Stimulated activated CD8-positive, alpha-beta memory T cell treated with anti-CD3 and anti-CD28 coated beads, Interleukin-7, amount 100 ng/mL, for 48 hours (primary cell): Measurements from ENCODE around the gene AGRN.
"Not testable (repeated sequence)": the region's sequence is repeated elsewhere in the genome, so short reads cannot be mapped to it uniquely, and the experiment has no call there.

Experiments used
- DNase-seq, 2 donors: peaks; one replicate each; pipeline ENCODE4 v3.0.0-alpha.2; 2020; ENCODE audit warnings: low read depth in 1 of 2; ENCODE audit errors: extremely low read depth in 1 of 2

Gene AGRN

GRCh38 chr1:1063945-1064831 is 44.3 kb downstream of the AGRN start:
- peak; percentile 94 for DNase-seq

- no peak for DNase-seq
Observed at GRCh38 chr1:1065265-1065939, 45.5 kb downstream of the AGRN start.

- not testable (repeated sequence) for DNase-seq
Observed at GRCh38 chr1:1065940-1066304, 46.0 kb downstream of the AGRN start.

- no peak for DNase-seq
Observed at GRCh38 chr1:1066403-1067283, 46.7 kb downstream of the AGRN start.

GRCh38 chr1:1067284-1067859 is 47.5 kb downstream of the AGRN start:
- no peak for DNase-seq

GRCh38 chr1:1067860-1068516 is 48.1 kb downstream of the AGRN start:
- no peak for DNase-seq

GRCh38 chr1:1068517-1069055 is 48.7 kb downstream of the AGRN start:
- no peak for DNase-seq

- DNase-seq: peak; percentile 65 to 76
Observed at GRCh38 chr1:1069056-1069710, 49.3 kb downstream of the AGRN start.

- DNase-seq: no peak
Observed at GRCh38 chr1:1069711-1070676, 50.1 kb downstream of the AGRN start.

GRCh38 chr1:1071486-1072298 is 51.8 kb downstream of the AGRN start:
- no peak for DNase-seq

GRCh38 chr1:1072299-1072848 is 52.5 kb downstream of the AGRN start:
- no peak for DNase-seq

GRCh38 chr1:1072849-1073742 is 53.2 kb downstream of the AGRN start:
- DNase-seq: no peak

- no peak for DNase-seq
Observed at GRCh38 chr1:1073743-1074587, 54.0 kb downstream of the AGRN start, which contains the start of gene RNF223. Gene RNF223 (minus strand): TSS chr1:1074306. CDS start chr1:1072566, 1,740 bp downstream.

- DNase-seq: no peak
Observed at GRCh38 chr1:1074631-1075147, 54.8 kb downstream of the AGRN start.
